H1 (cell line): ENCODE measurements around the gene NDNF. TPM values are rescaled to one million over a fixed set of nuclear protein-coding genes. Genes with fewer than 3 reads are reported as not detected.

Experiments used
- CTCF ChIA-PET: fragments of 300-600 bp; sonication (Branson Sonifier 250); formaldehyde crosslinking; loops from one replicate; lab custom pipeline; 2021; ENCODE audit not compliant: partially characterized antibody; lab: Charles Lee
- POLR2A ChIA-PET: fragments of 300-600 bp; sonication (Branson Sonifier 250); formaldehyde crosslinking; loops from one replicate; lab custom pipeline; 2021; ENCODE audit warnings: inconsistent platforms; ENCODE audit not compliant: partially characterized antibody; lab: Charles Lee
- DNase-seq, 2 experiments: peaks; one replicate each; pipeline versions ENCODE4 v3.0.0 to v3.0.0-alpha.2; 2010 to 2022; ENCODE audit warnings: low spot score in 2 of 2, low read depth in 1 of 2, mixed read lengths in 1 of 2
- FAIRE-seq: peaks from 2 replicates; lab custom pipeline; 2011; peaks lifted over from hg19 to GRCh38; lab: Jason Lieb, UNC
- H2AFZ ChIP-seq: 2 replicates; pipeline ENCODE4 v1.8.1; 2012; ENCODE audit warnings: low read length, inconsistent platforms
- H2AK5ac ChIP-seq: 2 replicates; pipeline ENCODE4 v1.6.1; 2013; ENCODE audit warnings: low read depth, low read length
- H2BK120ac ChIP-seq: replicated peaks from 2 replicates; pipeline ENCODE3; 2013; ENCODE audit warnings: low read depth, low read length, inconsistent platforms
- H2BK12ac ChIP-seq: 2 replicates; pipeline ENCODE4 v1.6.1; 2013; ENCODE audit warnings: low read depth, low read length
- H2BK15ac ChIP-seq: 2 replicates; pipeline ENCODE4 v1.6.1; 2013; ENCODE audit warnings: low read length
- H2BK20ac ChIP-seq: 2 replicates; pipeline ENCODE4 v1.6.1; 2013; ENCODE audit warnings: low read length
- H2BK5ac ChIP-seq: 2 replicates; pipeline ENCODE4 v1.6.1; 2013; ENCODE audit warnings: low read depth, low read length
- H3K14ac ChIP-seq: 2 replicates; pipeline ENCODE4 v1.6.1; 2013; ENCODE audit warnings: inconsistent platforms; ENCODE audit not compliant: insufficient read length
- H3K18ac ChIP-seq: 2 replicates; pipeline ENCODE4 v1.6.1; 2013; ENCODE audit warnings: low read length; ENCODE audit errors: extremely low read depth
- H3K23ac ChIP-seq: 2 replicates; pipeline ENCODE4 v1.6.1; 2013; ENCODE audit warnings: inconsistent platforms; ENCODE audit not compliant: insufficient read length
- H3K23me2 ChIP-seq: 2 replicates; pipeline ENCODE4 v1.6.1; 2013; ENCODE audit warnings: low read depth, low read length
- H3K27ac ChIP-seq: 2 replicates; pipeline ENCODE4 v1.6.1; 2011; ENCODE audit warnings: low read depth, low read length, inconsistent platforms
- H3K27me3 ChIP-seq, 4 experiments: replicated peaks in 1 of 4; 1 replicate in 1 of 4; 2 replicates in 3 of 4; pipeline versions ENCODE4 v1.6.1 to v1.8.1; 2011 to 2013; ENCODE audit warnings: low read length in 3 of 4, mild to moderate bottlenecking in 3 of 4, inconsistent platforms in 2 of 4, mixed read lengths in 2 of 4, moderate library complexity in 1 of 4; ENCODE audit not compliant: control insufficient read depth in 3 of 4, insufficient read depth in 3 of 4; ENCODE audit errors: extremely low read depth in 1 of 4
- H3K36me3 ChIP-seq, 4 experiments: 2 replicates each; pipeline versions ENCODE4 v1.6.1 to v1.8.1; 2011 to 2013; ENCODE audit warnings: mild to moderate bottlenecking in 4 of 4, low read length in 3 of 4, moderate library complexity in 2 of 4, control low read depth in 1 of 4, inconsistent platforms in 1 of 4; ENCODE audit not compliant: insufficient read depth in 4 of 4, control insufficient read depth in 2 of 4
- H3K4ac ChIP-seq: replicated peaks from 2 replicates; pipeline ENCODE3; 2013; ENCODE audit warnings: low read length, low read depth, mixed read lengths, inconsistent platforms; ENCODE audit not compliant: insufficient read length
- H3K4me1 ChIP-seq, 4 experiments: replicated peaks in 1 of 4; 1 replicate in 1 of 4; 2 replicates in 3 of 4; pipeline versions ENCODE4 v1.6.1 to v1.8.1; 2011 to 2013; ENCODE audit warnings: low read length in 3 of 4, inconsistent platforms in 2 of 4, mixed read lengths in 1 of 4; ENCODE audit not compliant: insufficient read depth in 4 of 4, control insufficient read depth in 3 of 4
- H3K4me2 ChIP-seq, 2 experiments: 2 replicates each; pipeline versions ENCODE4 v1.6.1 to v1.8.1; 2011 to 2013; ENCODE audit warnings: low read depth in 2 of 2, low read length in 2 of 2, control low read depth in 1 of 2, inconsistent platforms in 1 of 2, mild to moderate bottlenecking in 1 of 2; ENCODE audit not compliant: insufficient read depth in 1 of 2
- H3K4me3 ChIP-seq, 4 experiments: fragments of 200-600, 300-600 bp in 1 of 4; sonication (generic), shearing (Covaris generic), sonication (Bioruptor Twin) in 1 of 4; 2 replicates each; pipeline versions ENCODE4 v1.5.1 to v1.8.1; 2011 to 2016; ENCODE audit warnings: low read length in 4 of 4, low read depth in 3 of 4, control low read depth in 2 of 4, inconsistent platforms in 2 of 4, mild to moderate bottlenecking in 2 of 4, mixed read lengths in 1 of 4, moderate library complexity in 1 of 4; ENCODE audit not compliant: insufficient read depth in 2 of 4; ENCODE audit errors: extremely low read depth in 1 of 4
- H3K56ac ChIP-seq: replicated peaks from 2 replicates; pipeline ENCODE3; 2013; ENCODE audit warnings: low read depth, mild to moderate bottlenecking, mixed read lengths, low read length, inconsistent platforms; ENCODE audit not compliant: insufficient read length
- H3K79me1 ChIP-seq: 2 replicates; pipeline ENCODE4 v1.6.1; 2013; ENCODE audit warnings: low read depth, low read length, control low read depth
- H3K79me2 ChIP-seq, 2 experiments: 2 replicates each; pipeline versions ENCODE4 v1.6.1 to v1.8.1; 2012 to 2013; ENCODE audit warnings: low read length in 2 of 2, mild to moderate bottlenecking in 2 of 2, inconsistent platforms in 1 of 2; ENCODE audit not compliant: insufficient read depth in 2 of 2, control insufficient read depth in 1 of 2
- H3K9ac ChIP-seq, 4 experiments: replicated peaks in 1 of 4; 1 replicate in 1 of 4; 2 replicates in 3 of 4; pipeline versions ENCODE4 v1.6.1 to v1.8.1; 2011 to 2013; ENCODE audit warnings: low read depth in 3 of 4, low read length in 3 of 4, control low read depth in 2 of 4, mild to moderate bottlenecking in 2 of 4, moderate library complexity in 2 of 4, inconsistent platforms in 1 of 4; ENCODE audit errors: extremely low read depth in 1 of 4
- H3K9me3 ChIP-seq, 2 experiments: 2 replicates each; pipeline versions ENCODE4 v1.6.1 to v1.8.1; 2012 to 2013; ENCODE audit warnings: mild to moderate bottlenecking in 2 of 2, moderate library complexity in 2 of 2, control low read depth in 1 of 2, inconsistent platforms in 1 of 2, low read depth in 1 of 2, low read length in 1 of 2, mixed read lengths in 1 of 2; ENCODE audit not compliant: insufficient read depth in 2 of 2
- H4K20me1 ChIP-seq, 2 experiments: replicated peaks in 1 of 2; 2 replicates each; pipeline versions ENCODE3 to v1.8.1; 2011 to 2013; ENCODE audit warnings: inconsistent platforms in 2 of 2, low read length in 2 of 2, mild to moderate bottlenecking in 1 of 2; ENCODE audit not compliant: insufficient read depth in 2 of 2, control insufficient read depth in 1 of 2
- H4K5ac ChIP-seq: 2 replicates; pipeline ENCODE4 v1.6.1; 2013; ENCODE audit warnings: low read length, low read depth, mixed read lengths, inconsistent platforms; ENCODE audit not compliant: insufficient read length
- H4K8ac ChIP-seq: 2 replicates; pipeline ENCODE4 v1.8.0; 2013; ENCODE audit warnings: mild to moderate bottlenecking, moderate library complexity, low read length, inconsistent platforms; ENCODE audit not compliant: insufficient read depth; ENCODE audit errors: extremely low read depth
- H4K91ac ChIP-seq: replicated peaks from 2 replicates; pipeline ENCODE3; 2013; ENCODE audit warnings: low read length, mixed read lengths, inconsistent platforms; ENCODE audit not compliant: insufficient read length
- E2F6 ChIP-seq: IDR thresholded peaks from 2 replicates; pipeline ENCODE4 v1.6.1; 2012; ENCODE audit warnings: inconsistent platforms
- EP300 ChIP-seq, 2 experiments: IDR thresholded peaks; 1 replicate in 1 of 2; 2 replicates in 1 of 2; pipeline ENCODE4 v1.6.1; 2011 to 2012; ENCODE audit warnings: low read depth in 2 of 2, low read length in 2 of 2, mild to moderate bottlenecking in 2 of 2, borderline replicate concordance in 1 of 2, inconsistent platforms in 1 of 2, moderate library complexity in 1 of 2
- FOSL1 ChIP-seq: IDR thresholded peaks from 2 replicates; pipeline ENCODE4 v1.6.1; 2011; ENCODE audit warnings: mild to moderate bottlenecking, low read depth, low read length, moderate library complexity; ENCODE audit not compliant: insufficient read depth
- KDM1A ChIP-seq: fragments of 200-600, 300-600 bp; sonication (generic); IDR thresholded peaks from 2 replicates; pipeline ENCODE4 v1.7.1; 2016; ENCODE audit warnings: mild to moderate bottlenecking, low read length, borderline replicate concordance
- MAX ChIP-seq: IDR thresholded peaks from 2 replicates; pipeline ENCODE4 v1.6.1; 2012; ENCODE audit warnings: inconsistent platforms
- USF2 ChIP-seq: IDR thresholded peaks from 2 replicates; pipeline ENCODE4 v1.6.1; 2011; ENCODE audit warnings: low read length, improper control_type of control experiment
- WGBS, 2 experiments: shearing (Covaris generic) in 1 of 2; methylation state at CpG; one replicate each; pipeline versions ENCODE4 v1.1.6 to v1.1.7; 2013 to 2015; ENCODE audit warnings: low lambda C conversion rate in 2 of 2, mixed read lengths in 2 of 2, inconsistent platforms in 1 of 2, low coverage in 1 of 2, missing lambda C conversion rate in 1 of 2; ENCODE audit not compliant: insufficient replicate concordance in 2 of 2, insufficient coverage in 1 of 2, insufficient read length in 1 of 2; ENCODE audit errors: extremely low coverage in 1 of 2, missing lambda C conversion rate in 1 of 2; 5-methylcytosine and 5-hydroxymethylcytosine counted together
- polyA plus RNA-seq, 7 experiments: library from polyadenylated mRNA; depleted of rRNA in 3 of 7; stranded (reverse) in 5 of 7; unstranded in 2 of 7; fragments of >200 nt in 5 of 7; fragments of 200-250 nt in 2 of 7; gene quantifications; 1 replicate in 5 of 7; 2 replicates in 1 of 7; 4 replicates in 1 of 7; pipeline versions ENCODE4 v1.2.1 to v1.2.3, GENCODE V29; 2011 to 2013; ENCODE audit warnings: missing spikeins in 2 of 7, mixed read lengths in 2 of 7
- total RNA-seq: library from RNA; stranded (reverse); fragmentation: NEBNext Ultra II Directional; extraction: Animal tissue kit (Norgen Biotek cat#: 25700); gene quantifications from 2 replicates; pipeline ENCODE4 v1.2.1, GENCODE V29; 2021

The NDNF gene
- total and polyA plus RNA-seq, 2 of the 8 experiments (the other 6 are each of a cell fraction or from before 2014, with no cell fraction given) = 0.70 to 1.6 TPM

- Histone ChIP-seq H3K27me3 (no peaks in the 10 kb centered on the region), H3K4me2 (no peak overlapping the region), H2AK5ac (no peak overlapping the region), H2BK5ac (no peak overlapping the region), H2BK20ac (no peak overlapping the region), H2AFZ (no peak overlapping the region), H3K14ac (no peak overlapping the region), H2BK15ac (no peak overlapping the region), H2BK120ac (no peak overlapping the region), H3K9me3 (no peaks in the 10 kb centered on the region), H4K20me1 (no peaks in the 10 kb centered on the region), H3K36me3 (no peaks in the 10 kb centered on the region), H4K91ac (no peak overlapping the region), H2BK12ac (no peak overlapping the region), H3K4ac (no peak overlapping the region), H3K23ac (no peak overlapping the region), H3K9ac (no peak overlapping the region), H3K56ac (no peak overlapping the region), H4K5ac (no peak overlapping the region), H4K8ac (no peak overlapping the region), H3K4me3 (no peak overlapping the region), H3K18ac (no peak overlapping the region), H3K27ac (no peak overlapping the region), H3K4me1 (peaks cover 0 to 7% (median 0%) of the 10 kb centered on the region in 4 experiments; a peak in 2 of 7 replicates), H3K79me2 (no peaks in the 10 kb centered on the region), H3K79me1 (no peaks in the 10 kb centered on the region), H3K23me2 (no peaks in the 10 kb centered on the region)
- FAIRE-seq (no peak), DNase-seq (no peak)
- ChIA-PET CTCF (interaction anchor here (0.9 to 3.7 kb wide), 2 partner anchors 12 to 36 kb away, joined by 3 to 17 read pairs; no protein-coding TSS in a partner anchor), POLR2A (no interaction called here)
- TF ChIP-seq USF2 = no peak
- TF ChIP-seq MAX = no peak
- no peak for TF ChIP-seq E2F6
- no peak for TF ChIP-seq EP300 (IDR thresholded peaks at IDR 0.05; ENCODE audit: borderline replicate concordance in 1 of 2, low read depth in 2 of 2, low read length in 2 of 2)
- TF ChIP-seq KDM1A = no peak
- TF ChIP-seq FOSL1 = no peak
- 85% methylated on average over 2 of the region's 2 CpGs; no CpG with 5 or more reads in 1 of the 2 experiments for WGBS, 2 experiments
Measured at GRCh38 chr4:120990246-120990645, 82.1 kb downstream of the NDNF start.
